HG03354 (cell line): Measurements from ENCODE around the gene RNU1-1.
"Not testable (repeated sequence)": the region's sequence is repeated elsewhere in the genome, so short reads cannot be mapped to it uniquely, and the experiment has no call there.

Experiments used
- ATAC-seq: cut with Tn5 transposase; IDR thresholded peaks from one replicate; pipeline ENCODE4 v1.9.1; 2021; ENCODE audit warnings: mild to moderate bottlenecking; ENCODE audit not compliant: unreplicated experiment, poor library complexity, severe bottlenecking

The RNU1-1 gene

DNA sequence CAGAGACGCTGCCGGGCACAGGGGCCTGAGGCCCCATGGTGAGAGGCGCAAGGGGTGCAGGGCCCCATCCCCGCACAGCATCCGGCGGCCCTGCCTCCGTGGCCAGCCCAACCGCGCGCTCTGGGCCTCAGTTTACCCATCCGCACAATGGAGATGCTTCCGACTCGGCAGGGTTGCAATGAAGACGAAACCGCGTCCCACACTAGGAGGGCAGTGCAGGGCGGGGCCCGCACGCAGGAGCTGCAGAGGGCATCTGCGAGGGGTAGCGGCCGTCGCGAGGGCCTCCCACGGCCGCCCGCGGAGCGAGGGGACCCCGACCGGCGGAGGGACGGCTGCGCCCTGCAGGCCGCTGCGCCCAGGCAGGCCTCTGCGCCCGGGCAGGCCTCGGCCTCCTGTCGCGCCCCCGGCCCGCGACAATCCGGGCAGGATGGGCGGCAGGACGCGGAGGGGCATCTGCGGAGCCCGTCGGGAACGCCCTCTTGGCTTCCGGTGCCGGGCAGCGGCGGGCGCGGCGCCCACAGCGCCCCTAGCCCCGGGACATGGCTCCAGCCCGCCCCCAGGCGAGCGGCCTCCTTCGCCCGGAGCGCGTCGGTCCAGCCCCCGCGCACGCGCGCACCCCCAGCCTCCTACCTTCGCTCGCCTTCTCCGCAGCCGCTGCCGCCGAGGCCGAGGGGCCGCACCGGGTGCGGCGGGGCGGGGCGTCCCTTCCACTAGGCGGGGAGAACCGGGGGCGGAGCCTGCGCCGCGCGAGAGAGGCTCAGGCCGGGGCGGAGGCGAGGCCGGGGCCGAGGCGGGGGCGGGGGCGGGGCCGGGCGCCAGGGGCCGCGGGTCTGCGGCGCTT, 15.3 kb downstream of the RNU1-1 start:
- ATAC-seq = peak; percentile 87

DNA sequence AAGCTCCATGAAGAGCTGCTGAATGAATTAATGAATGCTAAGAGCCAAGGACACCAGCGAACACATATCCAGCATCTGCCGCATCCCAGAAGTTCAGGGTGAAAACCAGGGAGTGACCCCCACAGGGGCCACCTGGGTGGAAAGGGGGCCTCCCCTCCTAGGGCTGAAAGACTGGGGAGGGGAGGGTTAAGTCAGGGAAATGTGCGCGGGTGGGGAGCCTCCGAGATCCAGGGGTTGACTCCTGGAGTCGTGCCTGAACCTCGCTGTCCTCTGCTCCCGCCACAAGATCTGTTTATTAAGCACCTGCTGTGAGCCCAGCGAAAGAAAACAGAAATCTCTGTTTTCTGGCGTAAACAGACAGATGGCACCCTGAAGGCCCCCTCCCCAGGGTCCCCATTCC, 16.0 kb downstream of the RNU1-1 start:
- not testable (repeated sequence) for ATAC-seq

DNA sequence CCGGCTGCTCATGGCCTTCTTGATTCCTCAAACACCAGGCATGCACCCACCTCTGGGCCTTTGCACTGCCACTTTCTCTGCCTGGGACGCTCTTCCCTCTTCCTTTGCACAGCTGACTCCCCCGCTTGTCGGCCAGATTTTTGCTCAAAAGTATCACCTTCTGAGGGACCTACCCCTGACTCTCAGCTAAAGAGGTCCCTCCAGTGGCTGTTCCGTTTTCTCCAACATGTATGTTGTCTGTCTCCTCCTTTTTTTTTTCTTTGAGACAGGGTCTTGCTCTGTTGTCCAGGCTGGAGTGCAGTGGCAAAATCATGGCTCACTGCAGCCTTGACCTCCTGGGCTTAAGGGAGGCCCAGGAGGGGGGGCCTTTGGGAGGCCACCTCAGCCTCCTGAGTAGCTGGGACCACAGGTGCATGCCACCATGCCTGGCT, 16.6 kb downstream of the RNU1-1 start:
- ATAC-seq = not testable (repeated sequence)

DNA sequence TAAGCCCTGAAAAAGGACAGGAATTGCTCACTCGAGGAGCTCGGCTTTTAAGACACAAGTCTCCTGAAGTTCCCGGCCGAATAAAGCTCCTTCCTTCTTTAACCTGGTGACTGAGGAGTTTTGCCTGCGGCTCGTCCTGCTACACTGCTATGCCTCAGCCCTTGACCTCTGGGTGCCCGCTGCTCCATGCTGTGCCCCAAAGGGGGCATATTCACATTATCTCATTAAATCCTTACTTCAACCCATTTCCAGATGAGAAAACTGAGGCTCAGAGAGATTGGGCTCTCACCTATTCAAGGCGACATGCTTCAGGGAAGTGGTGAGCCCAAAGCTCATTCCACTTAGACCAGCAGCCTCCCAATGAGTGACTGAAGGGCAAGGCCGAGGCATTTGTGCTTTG, 20.4 kb downstream of the RNU1-1 start:
- not testable (repeated sequence) for ATAC-seq

DNA sequence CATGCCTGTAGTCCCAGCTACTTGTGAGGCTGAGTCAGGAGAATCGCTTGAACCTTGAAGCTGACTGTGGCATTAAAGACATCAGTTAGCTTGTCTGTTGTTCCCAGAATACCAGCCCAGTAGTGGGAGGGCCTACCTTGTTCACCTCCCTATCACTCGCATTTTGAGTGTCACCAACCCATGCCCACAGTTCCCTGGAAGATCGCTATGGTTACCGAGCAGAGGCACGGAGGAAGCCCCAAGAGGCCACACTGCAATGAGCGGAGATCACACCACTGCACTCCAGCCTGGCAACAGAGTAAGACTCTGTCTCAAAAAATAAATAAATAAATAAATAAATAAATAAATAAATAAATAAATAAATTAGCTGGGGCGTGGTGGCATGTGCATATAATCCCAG, 21.1 kb downstream of the RNU1-1 start:
- ATAC-seq = not testable (repeated sequence)

DNA sequence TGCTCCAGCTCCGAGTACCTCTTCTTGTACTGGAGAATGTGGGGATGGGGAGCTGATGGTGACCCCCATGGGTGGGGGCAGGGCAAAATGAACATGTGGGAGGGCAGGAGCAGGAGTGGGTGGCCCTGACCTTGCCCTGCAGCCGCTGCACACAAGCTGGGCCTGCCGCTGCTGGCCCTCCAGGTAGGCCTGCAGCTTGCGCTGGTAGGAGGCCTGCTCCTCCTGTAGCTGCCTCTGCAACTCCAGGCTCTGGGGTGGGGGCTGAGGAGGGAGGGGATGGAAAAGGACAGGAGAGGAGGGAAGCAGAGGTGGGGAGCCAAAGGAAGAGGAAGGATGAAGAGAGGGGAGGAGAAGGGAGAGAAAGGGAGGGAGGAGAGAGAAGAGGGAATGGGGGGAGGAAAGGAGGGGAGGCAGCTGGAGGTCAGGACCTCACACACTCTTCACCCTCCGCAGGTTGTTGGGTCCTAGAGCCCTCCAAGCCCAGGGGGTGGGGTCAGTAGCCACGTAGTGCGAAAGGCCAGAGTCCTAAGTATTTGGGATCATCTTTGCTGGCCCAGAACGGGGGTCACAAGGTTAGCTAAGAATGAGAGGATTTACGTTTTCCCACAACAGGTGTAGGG, 22.9 kb downstream of the RNU1-1 start:
- no peak for ATAC-seq

DNA sequence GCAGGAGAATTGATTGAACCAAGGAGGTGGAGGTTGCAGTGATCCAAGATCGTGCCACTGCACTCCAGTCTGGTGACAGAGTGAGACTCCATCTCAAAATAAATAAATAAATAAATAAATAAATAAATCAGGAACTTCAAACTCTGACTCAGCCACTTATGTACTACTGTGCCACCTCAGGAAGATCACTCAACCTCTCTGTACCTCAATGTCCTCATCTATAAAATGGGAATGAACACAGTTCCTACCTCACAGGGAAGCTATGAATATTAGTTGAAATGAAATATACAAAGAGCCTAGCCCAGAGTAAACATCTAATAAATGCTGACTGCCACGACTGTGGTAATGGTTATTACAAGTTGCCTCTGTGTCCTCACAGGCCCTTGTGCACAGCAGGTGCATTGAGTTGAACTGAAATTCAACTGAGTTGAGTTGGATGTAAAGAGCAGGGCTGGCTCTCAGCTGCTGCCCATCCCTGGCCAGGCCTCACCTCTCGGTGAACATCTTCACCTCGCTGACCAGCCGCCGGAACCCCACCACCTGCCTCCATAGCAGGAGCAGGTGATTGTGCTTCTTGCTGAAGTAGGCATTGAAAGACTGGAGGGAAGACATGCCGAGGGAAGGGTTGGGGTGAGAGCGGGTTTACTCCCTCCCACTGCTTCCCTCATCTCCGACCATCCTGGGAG, 24.7 kb downstream of the RNU1-1 start:
- ATAC-seq = not testable (repeated sequence)

DNA sequence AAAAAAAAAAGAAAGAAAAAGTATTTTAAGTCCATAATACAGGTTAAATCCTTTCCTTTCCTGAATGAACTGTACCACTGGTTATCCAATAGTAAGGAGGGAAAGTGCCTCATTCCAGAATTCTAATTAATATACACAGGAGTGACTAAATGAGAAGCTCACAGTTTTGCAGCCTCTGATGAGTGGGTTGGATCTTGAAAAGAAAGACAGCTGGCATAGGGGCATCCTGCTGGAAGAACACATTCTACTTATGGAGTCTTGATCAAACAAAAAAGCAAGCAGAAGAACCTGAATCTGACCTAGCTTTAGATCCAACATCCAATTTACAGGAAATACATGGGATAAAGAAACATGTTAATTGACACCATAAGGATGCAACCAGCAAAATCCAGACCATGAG, 27.1 kb downstream of the RNU1-1 start:
- not testable (repeated sequence) for ATAC-seq

DNA sequence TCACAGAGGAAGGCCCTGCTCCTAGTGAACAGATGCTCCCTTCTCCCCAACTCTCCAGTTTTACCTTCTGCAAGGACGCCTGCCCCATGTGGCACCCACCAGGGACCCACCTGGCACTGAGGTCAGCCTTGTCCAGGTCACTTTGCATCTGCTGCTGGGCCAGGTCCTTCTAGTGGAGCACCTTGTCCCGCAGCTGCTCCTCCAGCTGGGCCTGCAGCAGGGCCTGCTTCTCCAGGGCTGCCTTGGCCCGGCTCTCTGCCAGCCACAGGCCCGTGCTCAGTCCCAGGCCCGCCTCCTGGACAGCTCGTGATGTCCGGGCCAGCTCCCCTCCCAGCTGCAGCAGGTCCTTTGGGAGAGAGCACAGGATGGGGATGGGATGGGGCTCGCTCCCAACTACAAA, 27.8 kb downstream of the RNU1-1 start:
- ATAC-seq = not testable (repeated sequence)

DNA sequence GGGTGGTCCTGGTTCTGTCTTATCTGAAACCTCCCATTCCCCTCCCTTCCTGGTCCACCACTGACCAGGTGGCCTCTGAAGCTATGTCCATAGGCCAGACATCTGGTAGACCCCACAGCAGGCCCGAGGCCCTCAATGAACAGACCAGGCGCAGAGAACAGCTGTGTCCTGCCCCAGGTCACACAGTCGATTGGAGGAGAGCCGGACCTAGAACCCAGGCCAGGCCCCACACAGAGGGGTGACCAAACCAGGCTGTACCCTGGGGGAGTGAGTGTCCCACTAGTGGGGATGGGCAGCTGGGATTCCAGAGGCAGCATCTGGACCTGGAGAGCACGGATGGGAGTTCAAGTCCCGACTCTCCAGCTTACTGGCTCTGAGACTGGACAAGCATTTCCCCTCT, 29.2 kb downstream of the RNU1-1 start:
- no peak for ATAC-seq

DNA sequence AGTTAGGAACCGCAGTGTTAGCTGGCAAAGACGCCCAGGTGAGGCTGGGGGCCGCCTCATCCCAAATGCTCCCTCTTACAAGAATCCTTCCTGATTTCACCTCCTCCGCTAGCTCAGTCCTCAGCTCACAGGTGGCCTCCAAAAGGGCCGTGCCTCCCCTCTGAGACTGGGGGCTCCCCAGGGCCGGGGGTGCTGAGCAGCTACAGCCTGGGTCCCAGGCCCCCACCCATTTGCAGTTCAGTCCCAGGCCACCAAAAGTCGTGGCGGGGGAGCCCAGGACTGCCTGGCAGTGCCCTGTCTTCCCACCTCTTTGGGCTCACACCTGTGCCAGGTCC, 29.6 kb downstream of the RNU1-1 start:
- ATAC-seq = no peak

DNA sequence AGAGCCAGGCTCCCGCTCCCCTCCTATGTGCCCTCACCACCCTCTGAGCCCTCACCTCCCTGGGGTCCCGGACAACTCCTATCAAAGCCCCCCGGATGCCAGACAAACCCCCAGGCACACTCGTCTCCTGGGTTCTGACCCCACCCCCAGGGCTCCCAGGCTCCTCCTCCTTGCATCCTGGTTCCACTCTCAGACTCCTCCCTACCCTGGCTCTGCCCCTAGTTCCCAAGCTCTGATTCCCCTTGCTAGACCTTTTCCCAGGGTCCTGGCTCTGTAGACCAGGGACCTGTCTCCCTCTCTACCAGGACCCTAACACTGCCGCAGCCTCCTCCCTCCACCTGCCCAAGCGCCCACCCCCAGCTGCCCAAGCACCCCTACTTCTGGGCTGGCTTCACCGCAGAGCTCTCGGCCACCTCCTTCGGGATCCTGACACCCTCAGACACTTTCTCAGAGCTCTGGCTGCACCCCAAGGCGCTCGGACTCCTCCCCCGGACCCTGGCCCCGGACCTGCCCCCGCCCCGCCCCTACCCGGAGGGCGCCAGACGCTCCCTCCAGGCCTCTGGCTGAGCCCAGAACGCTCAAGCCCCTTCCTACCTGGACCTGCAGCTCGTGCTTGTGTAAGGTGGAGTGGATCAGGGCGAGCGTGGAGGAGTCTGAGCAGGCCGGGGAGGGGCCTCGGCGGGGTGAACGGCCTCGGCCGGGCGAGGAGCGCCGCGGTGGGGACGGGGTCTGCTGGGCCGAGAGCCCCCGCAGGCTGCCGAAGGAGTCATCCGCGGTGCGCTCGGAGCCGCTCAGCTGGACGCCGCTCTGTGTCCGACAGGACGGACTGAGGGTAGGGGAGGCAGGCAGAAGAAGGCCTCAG, 30.2 kb downstream of the RNU1-1 start:
- not testable (repeated sequence) for ATAC-seq

DNA sequence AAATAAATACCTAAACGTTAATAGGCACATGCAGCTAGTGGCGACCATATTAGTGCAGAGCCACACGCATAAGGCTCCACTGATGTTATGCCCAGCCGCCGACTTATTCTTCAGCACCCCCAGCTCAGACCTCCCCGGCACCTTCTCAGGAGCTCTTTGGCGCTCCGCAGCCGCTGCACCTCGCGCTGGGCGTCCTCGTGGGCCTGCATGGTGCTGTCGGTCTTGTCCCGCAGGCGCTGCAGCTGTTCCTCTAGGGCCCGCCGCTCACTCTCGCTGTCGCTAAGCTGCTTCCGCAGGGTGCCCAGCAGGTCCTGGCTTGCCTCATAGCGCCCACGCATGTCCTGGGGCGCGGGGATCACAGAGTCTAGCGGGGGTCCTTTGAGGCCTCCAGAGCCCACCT, 30.9 kb downstream of the RNU1-1 start:
- not testable (repeated sequence) for ATAC-seq

DNA sequence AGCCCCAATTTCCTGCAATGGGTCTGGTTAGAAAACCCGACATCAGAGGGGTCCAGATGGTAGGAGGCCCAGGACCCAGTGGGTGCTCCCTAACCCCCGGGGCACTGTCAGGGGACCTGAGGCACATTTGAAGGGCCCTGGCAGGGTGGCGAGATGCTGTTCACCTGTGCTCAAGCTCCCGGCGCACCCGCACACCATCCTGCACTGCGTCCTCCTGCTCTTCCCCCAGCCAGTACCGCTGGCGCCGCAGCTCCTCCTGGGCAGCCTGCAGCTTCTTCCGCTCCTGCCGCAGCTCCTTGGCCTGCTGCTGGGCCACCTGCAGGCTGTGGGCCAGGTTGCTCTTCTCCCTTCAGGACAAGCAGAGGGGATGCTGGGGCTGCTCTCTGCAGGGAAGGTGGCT, 36.0 kb downstream of the RNU1-1 start:
- ATAC-seq = no peak

DNA sequence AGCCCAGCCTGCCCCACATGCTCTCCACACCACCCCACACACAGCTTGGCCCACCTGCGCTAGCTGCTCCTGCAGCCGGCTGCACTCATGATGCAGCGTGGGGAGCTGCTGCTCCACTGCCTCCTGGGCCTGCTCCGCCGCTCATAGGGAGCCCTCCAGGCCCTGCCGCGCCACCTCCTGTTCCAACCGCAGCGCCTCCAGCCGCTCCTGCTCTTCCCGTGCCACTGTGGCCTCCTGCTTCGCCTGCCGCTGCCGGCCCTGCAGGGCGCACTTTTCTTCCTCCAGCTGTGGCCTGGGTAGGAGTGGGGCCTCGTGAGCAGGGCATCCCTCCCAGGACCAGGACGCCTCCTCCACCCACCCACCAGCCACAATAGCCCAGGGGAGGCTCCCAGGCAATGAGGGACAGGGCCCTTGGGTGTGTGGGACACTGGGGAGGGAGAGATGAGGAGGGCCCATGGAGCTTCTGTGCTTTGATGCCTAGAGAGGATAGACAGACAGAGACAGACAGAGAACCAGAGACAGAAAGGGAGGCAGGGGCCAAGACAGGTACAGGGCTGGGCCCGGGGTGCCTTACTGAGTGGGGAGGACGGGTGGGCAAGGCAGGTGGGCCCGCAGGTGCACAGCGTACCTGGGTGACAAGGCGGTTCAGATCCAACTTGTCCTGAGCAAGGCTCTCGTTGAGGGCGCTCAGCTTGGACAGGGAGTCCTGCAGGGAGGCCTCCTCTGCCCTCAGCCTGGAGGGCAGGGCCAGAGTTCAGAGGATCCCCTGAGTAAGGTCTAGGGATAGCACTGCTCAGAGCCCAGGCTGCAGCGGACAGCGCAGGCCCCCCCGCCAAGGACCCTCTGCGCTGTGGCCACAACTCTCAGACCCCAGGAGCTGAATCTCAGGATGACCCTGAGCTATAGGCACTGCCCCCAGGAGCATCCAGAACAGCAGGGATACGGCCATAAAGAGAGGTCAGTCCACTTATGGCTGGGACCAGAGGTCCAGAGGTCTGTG, 38.0 kb downstream of the RNU1-1 start:
- not testable (repeated sequence) for ATAC-seq

DNA sequence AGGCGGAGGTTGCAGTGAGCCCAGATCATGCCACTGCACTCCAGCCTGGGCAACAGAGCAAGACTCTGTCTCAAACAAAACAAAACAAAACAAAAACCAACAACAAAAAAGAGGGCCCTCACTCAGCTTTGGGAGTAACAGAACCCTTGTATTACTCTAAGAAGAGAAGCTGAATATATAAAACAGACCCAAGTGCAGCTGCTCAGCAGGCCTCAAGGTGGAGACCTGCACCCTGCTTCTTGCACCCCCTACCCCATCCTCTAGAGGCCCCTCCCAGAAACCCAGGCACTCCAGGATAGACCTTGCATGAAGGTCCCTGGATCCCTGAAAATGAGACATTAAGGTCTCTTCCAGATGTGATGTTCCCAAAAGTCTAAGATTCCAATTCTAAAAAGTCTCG, 39.2 kb downstream of the RNU1-1 start:
- not testable (repeated sequence) for ATAC-seq

DNA sequence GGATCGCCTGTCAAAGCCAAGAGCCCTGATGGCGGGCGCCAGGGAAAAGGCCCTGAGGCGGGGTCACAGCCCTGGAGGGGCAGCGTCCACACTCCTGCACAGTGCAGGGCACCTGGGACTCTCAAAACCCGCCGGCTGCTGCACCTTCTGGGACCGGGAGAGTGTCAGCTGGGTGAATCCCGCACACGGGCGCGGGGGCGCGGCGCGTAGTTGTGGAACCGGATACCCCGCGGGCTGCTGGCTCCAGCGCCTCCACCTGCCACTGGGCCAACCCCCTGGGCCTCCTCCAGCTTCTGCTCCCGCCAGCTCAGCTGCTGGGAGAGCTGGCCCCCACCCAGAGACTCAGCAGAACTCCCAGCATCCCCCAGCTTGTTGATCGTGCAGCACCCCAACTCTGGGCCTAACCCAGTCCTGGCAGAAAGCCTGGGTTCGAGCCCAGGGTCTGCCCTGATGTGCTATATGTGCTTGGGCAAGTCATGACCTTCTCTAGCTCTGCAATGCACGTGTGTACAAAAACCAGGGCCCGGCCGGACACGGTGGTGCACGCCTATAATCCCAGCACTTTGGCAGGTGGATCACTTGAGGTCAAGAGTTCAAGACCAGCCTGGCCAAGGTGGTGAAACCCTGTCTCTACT, 39.8 kb downstream of the RNU1-1 start:
- ATAC-seq = no peak

DNA sequence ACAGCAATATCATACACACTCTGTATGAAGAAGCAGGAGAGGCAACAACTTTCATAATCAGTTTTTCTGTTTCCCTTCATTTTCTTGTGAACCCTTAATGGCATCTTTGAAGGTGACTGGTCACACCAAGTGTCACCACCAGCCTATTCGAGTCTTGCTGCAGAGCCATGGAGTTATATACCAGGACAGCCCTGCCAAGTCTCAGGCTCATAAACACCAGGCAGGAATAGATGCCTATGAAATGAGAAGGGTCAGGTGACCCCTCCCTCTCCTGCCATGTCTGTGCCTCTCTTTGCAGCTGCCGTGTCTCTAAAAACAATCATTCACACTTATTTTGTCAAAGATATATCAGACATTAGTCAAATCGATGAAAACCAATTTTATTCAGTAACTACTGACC, 45.5 kb downstream of the RNU1-1 start:
- ATAC-seq = no peak
